NOMO-1 (cell line): ENCODE measurements around the gene DIP2B.
"Not testable (repeated sequence)": the region's sequence is repeated elsewhere in the genome, so short reads cannot be mapped to it uniquely, and the experiment has no call there.

Experiments used
- DNase-seq, 2 experiments: peaks; one replicate each; lab custom pipeline; 2025; ENCODE audit not compliant: unreplicated experiment in 2 of 2; lab: John Stamatoyannopoulos, UW

Gene DIP2B

DNA sequence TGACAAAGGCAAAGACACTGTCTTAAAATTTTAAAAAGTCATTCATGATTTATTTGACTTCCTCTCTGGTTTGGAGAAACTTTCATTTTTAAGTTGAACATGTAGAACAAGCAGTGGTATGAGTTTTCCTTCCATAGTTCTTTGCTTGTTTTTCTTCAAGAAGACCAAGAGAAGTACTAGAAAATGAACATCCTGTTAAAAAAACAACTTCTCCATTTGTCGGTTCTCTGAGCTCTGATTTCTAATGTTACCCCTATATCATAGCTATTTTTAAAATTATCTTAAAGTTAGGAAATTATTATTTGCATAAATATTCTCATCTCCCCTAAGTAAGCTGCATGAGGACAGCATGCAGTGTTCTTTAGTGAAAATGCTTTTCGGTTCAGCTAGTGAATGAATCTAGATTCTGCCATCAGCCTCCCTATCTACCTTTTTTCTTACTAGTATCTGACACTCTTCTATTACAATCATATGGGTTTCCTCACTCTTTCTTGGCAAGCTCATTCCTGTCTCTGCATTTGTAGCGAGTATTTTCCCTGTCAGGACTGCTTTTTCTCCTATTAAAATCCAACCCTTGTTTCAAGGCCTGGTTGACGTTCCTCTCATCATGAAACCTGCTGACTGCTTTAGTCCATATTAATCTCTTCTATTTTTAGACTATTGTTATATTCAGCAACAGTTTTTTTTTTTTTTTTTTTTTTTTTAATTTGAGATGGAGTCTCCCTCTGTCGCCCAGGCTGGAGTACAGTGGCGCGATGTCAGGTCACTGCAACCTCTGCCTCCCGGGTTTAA is 15.8 kb downstream of the DIP2B start:
- DNase-seq = peak in 1 of 2 experiments; percentile 45

GRCh38 chr12:50521781-50522180 is 17.0 kb downstream of the DIP2B start:
- DNase-seq = not testable (repeated sequence)

GRCh38 chr12:50523772-50524171 is 19.0 kb downstream of the DIP2B start:
- DNase-seq = no peak

- DNase-seq = no peak
Measured at GRCh38 chr12:50524621-50525020, 19.8 kb downstream of the DIP2B start.

GRCh38 chr12:50525422-50525821 is 20.6 kb downstream of the DIP2B start:
- DNase-seq = no peak

- DNase-seq = no peak
Measured at GRCh38 chr12:50527359-50527726, 22.6 kb downstream of the DIP2B start.

DNA sequence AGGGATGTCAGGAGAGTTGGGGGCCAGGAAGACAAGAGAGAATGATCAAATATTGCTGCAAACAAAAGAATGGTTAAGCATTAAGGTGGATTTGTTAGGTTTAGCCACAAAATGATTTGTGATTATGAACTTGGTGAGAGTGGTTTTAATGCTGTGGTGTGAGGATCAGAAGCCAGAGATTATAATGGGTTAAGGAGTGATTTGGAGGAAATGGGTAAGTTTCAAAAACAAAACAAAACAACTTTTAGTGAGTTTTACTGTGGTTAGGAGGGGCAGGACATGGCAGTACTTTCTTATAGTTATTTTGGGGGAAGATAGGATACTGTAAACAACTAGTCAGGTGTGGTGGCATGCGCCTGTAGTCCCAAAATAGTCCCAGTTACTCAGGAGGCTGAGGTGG is 24.0 kb downstream of the DIP2B start:
- no peak for DNase-seq

GRCh38 chr12:50529345-50529744 is 24.6 kb downstream of the DIP2B start:
- peak in 1 of 2 experiments; percentile 16 for DNase-seq

DNA sequence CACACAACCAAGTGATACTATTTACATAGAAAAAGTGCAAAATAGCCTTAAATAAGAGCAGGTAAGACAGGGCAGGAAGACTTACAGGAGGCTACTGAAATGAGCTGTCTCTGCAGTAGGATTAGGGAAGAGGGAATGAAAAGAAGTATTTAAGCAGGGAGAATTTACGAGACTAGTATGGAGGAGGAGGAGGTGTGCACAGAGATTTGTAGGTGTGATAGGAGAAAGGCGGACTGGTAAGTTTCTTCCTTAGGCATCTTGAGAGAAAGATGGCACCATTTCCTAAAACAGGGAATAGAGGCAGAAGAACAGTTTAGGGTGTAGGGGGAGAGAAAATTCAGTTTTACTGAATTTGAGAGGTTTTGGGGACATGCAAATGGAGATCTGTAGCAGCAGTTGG is 25.7 kb downstream of the DIP2B start:
- no peak for DNase-seq

DNA sequence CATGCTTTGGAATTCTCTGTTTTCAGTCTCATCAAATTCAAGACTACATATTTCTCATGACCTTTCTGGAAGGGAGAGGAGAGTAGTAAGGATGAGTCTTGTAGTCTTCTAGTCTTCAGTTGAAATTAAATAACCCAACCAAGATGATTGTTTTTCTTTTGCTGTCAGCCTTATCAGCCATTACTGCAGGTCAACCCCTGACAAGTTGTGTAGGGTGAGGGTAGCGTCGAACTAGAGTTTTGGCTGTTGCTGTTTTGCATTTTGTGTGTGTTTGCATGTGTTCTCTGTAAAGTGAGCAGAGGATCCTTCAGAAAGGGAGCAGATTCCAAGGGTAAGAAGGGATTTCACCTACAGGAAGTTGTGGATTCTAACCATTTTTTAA is 28.4 kb downstream of the DIP2B start:
- DNase-seq = no peak

GRCh38 chr12:50533971-50534370 is 29.2 kb downstream of the DIP2B start:
- DNase-seq = no peak

DNA sequence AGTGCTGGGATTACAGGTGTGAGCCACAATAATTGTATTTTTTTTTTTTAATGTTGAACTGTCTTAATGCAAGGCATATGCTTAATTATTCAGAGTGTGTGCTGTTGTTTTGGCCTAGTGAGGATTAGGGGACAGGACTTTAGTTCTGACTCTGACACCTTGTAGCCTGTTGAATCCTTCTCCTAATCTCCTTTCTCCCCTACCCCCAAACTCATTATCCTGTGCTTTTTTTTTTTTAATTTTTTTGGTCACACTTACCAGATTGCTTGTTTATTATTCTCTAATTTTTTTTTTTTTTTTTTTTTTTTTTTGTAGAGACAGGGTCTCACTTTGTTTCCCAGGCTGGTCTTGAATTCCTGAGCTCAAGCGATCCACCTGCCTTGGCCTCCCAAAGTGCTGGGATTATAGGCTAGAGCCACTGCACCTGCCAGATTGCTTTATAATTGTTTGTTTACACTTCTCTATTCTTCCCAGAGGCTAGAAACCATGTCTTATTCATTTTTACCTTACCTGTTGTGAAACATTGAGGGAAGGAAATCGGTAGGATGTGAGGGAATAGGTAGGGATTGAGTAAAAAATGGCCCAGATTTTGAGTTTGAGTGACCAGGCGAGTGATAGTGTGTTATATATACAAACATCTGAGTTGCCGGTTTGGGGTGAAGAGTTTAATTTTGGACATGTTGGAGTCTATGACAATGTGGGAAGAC is 32.2 kb downstream of the DIP2B start:
- no peak for DNase-seq

DNA sequence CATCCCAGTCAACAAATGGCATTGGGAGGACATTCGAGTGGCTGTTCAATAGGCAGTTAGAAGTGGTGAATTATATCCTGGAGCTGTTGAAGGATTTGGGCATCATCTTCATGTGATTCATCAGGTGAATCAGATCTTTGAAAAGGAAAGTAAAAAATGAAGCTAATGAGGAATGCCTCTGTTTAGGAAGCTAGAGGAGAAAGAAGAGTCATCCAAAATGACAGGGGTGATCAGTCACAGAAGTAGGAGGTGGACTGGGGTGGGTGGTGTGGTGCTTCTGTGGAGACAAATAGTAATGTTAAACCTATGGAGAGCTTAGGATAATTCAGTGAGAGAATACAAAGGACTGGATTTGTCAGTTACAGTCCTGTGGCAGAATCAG is 32.7 kb downstream of the DIP2B start:
- DNase-seq = no peak

GRCh38 chr12:50538182-50538581 is 33.4 kb downstream of the DIP2B start:
- DNase-seq = peak; percentile 27 to 59

DNA sequence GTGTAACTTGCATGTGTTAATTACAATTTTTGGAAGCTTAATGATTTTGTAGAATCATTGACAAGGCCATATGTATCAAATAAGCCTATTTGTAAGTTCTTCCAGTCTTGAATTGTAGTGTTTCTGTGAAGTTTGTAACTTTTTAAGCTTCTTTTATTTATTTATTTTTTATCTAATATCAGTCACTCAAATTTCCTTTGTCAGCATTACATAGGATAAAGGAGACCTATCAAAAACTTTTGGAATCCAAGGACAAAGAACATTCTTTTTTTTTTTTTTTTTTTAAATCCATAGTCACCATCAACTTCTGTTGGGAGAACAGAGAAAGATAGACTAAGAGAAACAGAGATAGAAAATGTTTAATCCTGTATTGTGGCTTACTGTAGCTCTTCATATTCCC is 36.4 kb downstream of the DIP2B start:
- no peak for DNase-seq

GRCh38 chr12:50542448-50542847 is 37.7 kb downstream of the DIP2B start:
- DNase-seq = no peak

- peak; percentile 24 to 30 for DNase-seq
Measured at GRCh38 chr12:50543188-50543587, 38.4 kb downstream of the DIP2B start.

DNA sequence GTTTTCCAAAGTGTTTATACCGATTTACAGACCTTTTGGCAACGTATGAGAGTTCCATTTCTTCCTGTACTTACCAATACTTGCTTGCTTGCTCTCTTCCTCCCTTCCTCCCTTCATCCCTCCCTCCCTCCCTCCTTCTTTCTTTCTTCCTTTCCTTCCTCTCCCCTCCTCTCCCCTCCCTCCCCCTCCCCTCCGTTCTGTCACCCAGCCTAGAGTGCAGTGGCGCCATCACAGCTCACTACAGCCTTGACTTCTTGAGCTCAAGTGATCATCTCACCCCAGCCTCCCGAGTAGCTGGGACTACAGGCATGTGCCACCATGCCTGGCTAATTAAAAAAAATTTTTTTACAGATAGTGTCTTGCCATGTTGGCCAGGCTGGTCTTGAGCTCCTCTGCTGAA is 40.4 kb downstream of the DIP2B start:
- DNase-seq = no peak

- DNase-seq = no peak
Measured at GRCh38 chr12:50545786-50546185, 41.0 kb downstream of the DIP2B start.

GRCh38 chr12:50546441-50547318 is 41.9 kb downstream of the DIP2B start:
- no peak for DNase-seq

DNA sequence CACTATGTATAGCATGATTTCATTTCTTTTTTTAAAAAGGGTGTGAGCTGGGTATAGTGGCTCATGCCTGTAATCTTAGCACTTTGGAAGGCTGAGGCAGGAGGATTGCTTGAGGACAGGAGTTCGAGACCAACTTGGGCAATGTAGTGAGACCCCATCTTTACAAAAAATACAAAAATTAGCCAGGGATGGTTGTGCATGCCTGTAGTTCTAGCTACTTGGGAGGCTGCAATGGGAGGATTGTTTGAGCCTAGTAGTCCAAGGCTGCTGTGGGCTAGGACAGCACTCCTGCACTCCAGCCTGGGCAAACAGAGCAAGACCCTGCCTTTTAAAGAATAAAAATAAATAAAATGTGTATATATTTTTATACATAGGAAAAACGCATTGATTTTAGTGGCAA is 43.0 kb downstream of the DIP2B start:
- DNase-seq = no peak
